Embryonic facial prominence (tissue), 1 donor: Measurements from ENCODE around the gene TIRAP.

Source experiments
- DNase-seq: peaks from one replicate; pipeline ENCODE4 v3.0.0-alpha.2; 2016; ENCODE audit errors: extremely low spot score

The TIRAP gene

GRCh38 chr11:126322996-126323395, 40.1 kb downstream of the TIRAP start:
- no peak for DNase-seq

GRCh38 chr11:126327281-126328000, 44.5 kb downstream of the TIRAP start:
- DNase-seq = no peak

- DNase-seq = no peak
These were observed 45.1 kb downstream of the TIRAP start for GRCh38 chr11:126328001-126328390.

DNA sequence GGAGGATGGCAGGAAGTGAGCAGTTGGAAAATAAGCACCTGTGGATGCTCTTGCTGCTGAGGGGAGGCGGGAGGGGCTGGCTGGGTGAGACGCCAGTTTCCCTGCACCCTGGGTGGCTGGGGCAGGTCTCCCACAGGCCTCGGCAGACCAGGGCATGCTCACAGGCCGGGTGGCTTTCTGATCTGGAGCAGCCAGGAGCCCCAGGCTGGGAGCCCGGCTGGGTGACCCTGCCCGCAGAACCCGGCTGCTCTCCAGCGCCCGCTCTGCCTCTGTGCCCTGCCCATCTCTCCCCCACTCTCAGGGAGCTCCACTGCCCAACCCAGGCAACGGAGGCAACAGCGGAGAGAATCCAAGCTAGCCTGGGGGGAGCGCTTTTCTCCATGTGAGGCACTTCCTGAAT, 45.6 kb downstream of the TIRAP start:
- no peak for DNase-seq

- DNase-seq = no peak
These were observed 46.2 kb downstream of the TIRAP start for GRCh38 chr11:126328938-126329643.

- DNase-seq = no peak
These were observed 46.8 kb downstream of the TIRAP start for GRCh38 chr11:126329644-126330211.

- DNase-seq = no peak
These were observed 48.4 kb downstream of the TIRAP start for GRCh38 chr11:126331286-126331685.

GRCh38 chr11:126332221-126332711, 49.4 kb downstream of the TIRAP start:
- no peak for DNase-seq

GRCh38 chr11:126333142-126333541, 50.2 kb downstream of the TIRAP start:
- DNase-seq = no peak

DNA sequence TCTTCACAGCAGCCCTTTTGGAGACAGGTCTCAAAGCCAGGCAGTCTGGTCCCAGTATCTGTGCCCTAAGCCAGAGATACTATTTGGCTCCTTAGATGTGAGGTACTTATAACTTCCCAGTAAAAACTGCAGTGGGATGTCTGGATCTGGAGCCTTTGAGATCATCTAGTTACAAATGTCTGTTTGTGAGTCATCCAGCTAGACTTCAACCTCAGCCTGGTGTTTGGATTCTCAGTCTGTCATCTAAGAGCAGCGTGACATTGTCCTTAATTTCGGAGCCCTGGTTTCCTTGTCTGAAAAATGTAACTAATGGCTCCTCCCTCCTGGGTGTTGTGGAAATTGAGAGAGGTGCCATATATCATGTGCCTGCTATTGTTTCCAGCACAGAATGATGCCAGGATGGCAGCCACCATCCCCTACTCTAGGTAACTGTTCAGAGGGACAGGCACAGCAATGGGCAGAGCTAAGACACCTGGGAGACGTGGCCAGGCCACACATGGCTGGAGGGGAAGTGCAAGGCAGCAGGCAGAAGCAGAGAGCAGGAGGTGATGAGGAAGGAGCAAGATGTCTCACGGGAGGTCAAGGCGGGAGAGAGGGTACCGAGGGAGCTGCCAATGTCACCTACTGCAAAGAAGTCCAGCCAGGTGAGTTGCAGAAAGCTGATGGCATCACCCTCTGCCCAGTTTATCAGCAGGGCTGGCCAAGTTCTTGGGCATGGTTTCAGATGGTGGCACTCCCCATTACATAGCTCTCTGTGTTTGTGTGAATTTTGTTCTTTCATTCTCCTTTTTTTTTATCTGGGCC, 52.0 kb downstream of the TIRAP start:
- DNase-seq = no peak

DNA sequence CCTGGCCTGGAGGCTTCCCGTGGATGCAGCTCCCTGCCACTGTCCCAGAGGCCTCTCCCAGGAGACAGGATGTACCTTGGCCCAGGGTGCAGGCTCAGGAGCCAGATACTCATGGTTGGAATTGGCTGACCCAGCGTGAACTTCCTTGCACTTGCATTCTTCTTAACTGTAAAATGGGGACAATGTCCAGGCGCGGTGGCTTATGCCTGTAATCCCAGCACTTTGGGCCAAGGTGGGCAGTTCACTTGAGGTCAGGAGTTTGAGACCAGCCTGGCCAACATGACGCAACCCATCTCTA, 52.5 kb downstream of the TIRAP start:
- no peak for DNase-seq

GRCh38 chr11:126336138-126336541, 53.2 kb downstream of the TIRAP start:
- no peak for DNase-seq

GRCh38 chr11:126336671-126337101, 53.8 kb downstream of the TIRAP start:
- DNase-seq = no peak

- no peak for DNase-seq
These were observed 54.2 kb downstream of the TIRAP start for GRCh38 chr11:126337126-126337473.

- DNase-seq = no peak
These were observed 54.8 kb downstream of the TIRAP start for GRCh38 chr11:126337474-126338241.

DNA sequence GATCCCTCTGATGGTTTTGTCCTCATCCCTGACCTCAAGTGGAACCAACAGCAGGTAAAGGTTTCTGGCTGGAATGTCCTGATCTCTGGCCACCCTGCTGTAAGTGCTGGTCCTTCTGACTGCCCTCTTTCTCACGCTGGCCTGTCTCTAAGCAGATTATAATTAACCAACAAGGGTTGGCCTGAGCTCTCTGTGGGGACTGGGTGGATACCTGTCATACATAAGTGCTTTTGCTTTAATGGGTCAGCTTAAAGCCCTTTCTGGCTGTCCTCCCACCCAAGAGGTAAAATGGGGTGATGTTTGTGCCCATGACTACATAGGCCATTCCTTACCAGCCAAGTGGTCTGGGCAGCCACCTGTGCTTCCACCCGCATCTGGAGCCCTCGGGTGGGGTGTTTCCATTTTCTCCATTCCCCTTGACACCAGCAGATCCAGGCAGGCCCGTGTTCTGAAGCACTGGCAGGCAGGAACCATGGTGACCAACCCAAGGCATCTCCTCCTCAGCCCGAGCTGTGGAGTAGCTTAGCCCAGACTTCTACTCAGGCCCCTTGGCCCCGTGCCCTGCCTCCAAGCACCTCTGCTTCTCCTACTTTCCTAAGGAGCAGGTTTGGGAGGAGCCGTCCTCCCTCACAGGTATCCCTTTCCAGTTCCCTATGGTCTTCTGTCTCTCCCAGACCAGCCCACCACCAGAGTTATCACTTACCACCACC, 55.6 kb downstream of the TIRAP start:
- no peak for DNase-seq

- no peak for DNase-seq
These were observed 56.4 kb downstream of the TIRAP start for GRCh38 chr11:126339073-126339862.

DNA sequence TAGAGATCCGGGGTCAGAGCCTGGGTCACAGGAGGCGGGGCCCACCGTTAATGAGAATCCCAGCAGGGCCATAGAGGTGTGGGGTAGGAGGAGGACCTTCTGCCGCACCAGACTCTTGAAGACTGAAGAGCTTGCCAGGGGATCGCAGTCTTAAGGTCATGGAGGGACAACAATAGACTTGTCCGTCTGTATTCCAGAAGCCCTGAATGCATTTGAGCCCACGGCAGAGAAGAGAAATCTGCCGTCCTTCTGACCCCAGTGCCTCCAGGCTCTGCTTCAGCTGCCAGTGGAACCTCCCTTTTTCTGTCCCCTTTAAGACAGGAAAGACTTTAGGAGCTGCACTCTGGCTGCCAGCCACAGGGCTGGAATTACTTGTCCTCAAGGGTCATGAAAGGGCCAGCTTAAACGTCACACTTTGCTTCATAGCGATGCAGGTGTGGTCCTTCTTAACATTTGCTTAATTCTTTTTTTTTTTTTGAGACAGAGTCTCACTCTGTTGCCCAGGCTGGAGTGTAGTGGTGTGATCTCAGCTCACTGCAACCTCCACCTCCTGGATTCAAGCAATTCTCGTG, 57.1 kb downstream of the TIRAP start:
- DNase-seq = no peak

GRCh38 chr11:126340960-126341606, 58.2 kb downstream of the TIRAP start:
- no peak for DNase-seq
